Measurements from ENCODE around the gene TCAIM. TPM values are rescaled to one million over a fixed set of nuclear protein-coding genes. Genes with fewer than 3 reads are reported as not detected.

TCAIM gene
- total RNA-seq, 1 experiment from 2014 or later, result 18.4 TPM

DNA sequence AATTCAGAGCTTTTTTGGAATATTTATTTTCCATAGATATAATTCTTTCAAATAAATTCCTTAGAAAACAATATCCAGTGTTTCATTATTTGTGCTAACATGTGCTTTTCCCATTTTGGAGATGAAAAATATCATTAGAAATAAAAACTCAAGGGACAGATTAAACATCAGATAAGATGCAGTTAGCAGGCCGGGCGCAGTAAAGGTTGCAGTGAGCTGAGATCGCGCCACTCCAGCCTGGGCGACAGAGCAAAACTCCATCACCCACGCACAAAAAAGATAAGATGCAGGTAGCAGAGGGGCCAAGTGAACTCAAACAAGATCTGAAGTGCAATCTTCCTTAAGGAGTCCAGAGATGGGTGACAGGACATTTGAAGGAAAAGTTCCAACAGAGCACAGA lies 90.9 kb downstream of the TCAIM start:
- no peak overlapping the region for H2AFZ ChIP-seq (ENCODE audit: low read depth, low read length, poor library complexity, severe bottlenecking)
- intact Hi-C loops (cut with micrococcal nuclease), result no loop called here
- no peak overlapping the region for H3K27ac ChIP-seq (ENCODE audit: low read depth, low read length)
- ATAC-seq (no peak), DNase-seq (ENCODE audit: low read depth, low spot score) (no peak)
- no peaks in the 10 kb centered on the region for H3K36me3 ChIP-seq (ENCODE audit: control insufficient read depth in 1 of 2, insufficient read depth in 2 of 2, low read length in 2 of 2)
- no peaks in the 10 kb centered on the region; the same call in 1 of the 2 replicates for H4K20me1 ChIP-seq (ENCODE audit: insufficient read depth)
- ChIA-PET CTCF (no interaction called here), POLR2A (no interaction called here), RAD21 (ENCODE audit: low non-redundant PET in 1 of 2, low total read pairs in 2 of 2, uncharacterized antibody in 2 of 2, unreplicated experiment in 2 of 2) (no interaction called here)
- no peak overlapping the region for H3K4me2 ChIP-seq (ENCODE audit: low read length)
- H3K9me2 ChIP-seq (ENCODE audit: insufficient read depth), result no peaks in the 10 kb centered on the region
- no peak for TF ChIP-seq RAD21 (IDR thresholded peaks at IDR 0.05; ENCODE audit: low read depth)
- TF ChIP-seq, protein P1, sequence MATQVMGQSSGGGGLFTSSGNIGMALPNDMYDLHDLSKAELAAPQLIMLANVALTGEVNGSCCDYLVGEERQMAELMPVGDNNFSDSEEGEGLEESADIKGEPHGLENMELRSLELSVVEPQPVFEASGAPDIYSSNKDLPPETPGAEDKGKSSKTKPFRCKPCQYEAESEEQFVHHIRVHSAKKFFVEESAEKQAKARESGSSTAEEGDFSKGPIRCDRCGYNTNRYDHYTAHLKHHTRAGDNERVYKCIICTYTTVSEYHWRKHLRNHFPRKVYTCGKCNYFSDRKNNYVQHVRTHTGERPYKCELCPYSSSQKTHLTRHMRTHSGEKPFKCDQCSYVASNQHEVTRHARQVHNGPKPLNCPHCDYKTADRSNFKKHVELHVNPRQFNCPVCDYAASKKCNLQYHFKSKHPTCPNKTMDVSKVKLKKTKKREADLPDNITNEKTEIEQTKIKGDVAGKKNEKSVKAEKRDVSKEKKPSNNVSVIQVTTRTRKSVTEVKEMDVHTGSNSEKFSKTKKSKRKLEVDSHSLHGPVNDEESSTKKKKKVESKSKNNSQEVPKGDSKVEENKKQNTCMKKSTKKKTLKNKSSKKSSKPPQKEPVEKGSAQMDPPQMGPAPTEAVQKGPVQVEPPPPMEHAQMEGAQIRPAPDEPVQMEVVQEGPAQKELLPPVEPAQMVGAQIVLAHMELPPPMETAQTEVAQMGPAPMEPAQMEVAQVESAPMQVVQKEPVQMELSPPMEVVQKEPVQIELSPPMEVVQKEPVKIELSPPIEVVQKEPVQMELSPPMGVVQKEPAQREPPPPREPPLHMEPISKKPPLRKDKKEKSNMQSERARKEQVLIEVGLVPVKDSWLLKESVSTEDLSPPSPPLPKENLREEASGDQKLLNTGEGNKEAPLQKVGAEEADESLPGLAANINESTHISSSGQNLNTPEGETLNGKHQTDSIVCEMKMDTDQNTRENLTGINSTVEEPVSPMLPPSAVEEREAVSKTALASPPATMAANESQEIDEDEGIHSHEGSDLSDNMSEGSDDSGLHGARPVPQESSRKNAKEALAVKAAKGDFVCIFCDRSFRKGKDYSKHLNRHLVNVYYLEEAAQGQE (IDR thresholded peaks at IDR 0.05; ENCODE audit: low read depth), result no peak
- no peak for TF ChIP-seq ZNF274 (IDR thresholded peaks at IDR 0.05; ENCODE audit: low read depth, low read length)
- H3K9me3 ChIP-seq (ENCODE audit: control insufficient read depth in 1 of 2, insufficient read depth in 1 of 2, low read depth in 1 of 2, low read length in 2 of 2), result no peaks in the 10 kb centered on the region
- H3K27me3 ChIP-seq (ENCODE audit: insufficient read depth, low read length), result no peaks in the 10 kb centered on the region
- no peaks in the 10 kb centered on the region for H3K79me2 ChIP-seq (ENCODE audit: insufficient read depth, low read length)
- no peak overlapping the region for H3K9ac ChIP-seq (ENCODE audit: low read length)
- no peaks in the 10 kb centered on the region for H3K4me1 ChIP-seq (ENCODE audit: control insufficient read depth in 1 of 2, insufficient read depth in 2 of 2, low read length in 2 of 2)
- H3K4me3 ChIP-seq (replicated peaks in 1 of 2; ENCODE audit: low read depth in 1 of 2, low read length in 2 of 2), result no peak overlapping the region
- BruUV-seq (replicated peaks), result no TSS peak

DNA sequence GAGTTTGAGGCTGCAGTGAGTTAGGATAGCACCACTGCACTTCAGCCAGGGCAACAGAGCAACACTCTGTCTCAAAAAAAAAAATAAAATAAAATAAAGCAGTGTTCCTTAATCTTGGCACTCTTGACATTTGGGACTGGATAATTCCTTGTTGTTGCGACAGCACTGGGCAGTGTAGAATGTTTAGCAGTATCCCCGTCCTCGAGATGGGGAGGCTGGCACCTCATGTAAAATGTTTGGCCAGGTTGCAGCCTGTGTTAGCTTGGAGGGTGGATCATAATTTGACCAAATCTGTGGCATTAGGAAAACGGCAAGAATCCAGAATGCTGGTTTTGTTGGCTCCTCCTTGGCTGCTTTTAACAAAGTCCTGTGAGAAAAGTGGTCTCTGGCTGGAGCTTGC lies 91.9 kb downstream of the TCAIM start:
- no peak overlapping the region for H3K4me2 ChIP-seq (ENCODE audit: low read length)
- ATAC-seq (no peak), DNase-seq (ENCODE audit: low read depth, low spot score) (no peak)
- no peaks in the 10 kb centered on the region for H3K4me1 ChIP-seq (ENCODE audit: control insufficient read depth in 1 of 2, insufficient read depth in 2 of 2, low read length in 2 of 2)
- RAD21 ChIA-PET (ENCODE audit: low non-redundant PET in 1 of 2, low total read pairs in 2 of 2, uncharacterized antibody in 2 of 2, unreplicated experiment in 2 of 2), result no interaction called here
- no peak overlapping the region for H3K4me3 ChIP-seq (replicated peaks in 1 of 2; ENCODE audit: low read depth in 1 of 2, low read length in 2 of 2)
- no peaks in the 10 kb centered on the region; the same call in 1 of the 2 replicates for H4K20me1 ChIP-seq (ENCODE audit: insufficient read depth)
- H3K27ac ChIP-seq (ENCODE audit: low read depth, low read length), result no peak overlapping the region
- intact Hi-C loops (cut with micrococcal nuclease), result no loop called here
- CTCF ChIA-PET, result no interaction called here
- no peaks in the 10 kb centered on the region for H3K79me2 ChIP-seq (ENCODE audit: insufficient read depth, low read length)
- H2AFZ ChIP-seq (ENCODE audit: low read depth, low read length, poor library complexity, severe bottlenecking), result no peak overlapping the region
- POLR2A ChIA-PET, result no interaction called here
- H3K9me2 ChIP-seq (ENCODE audit: insufficient read depth), result no peaks in the 10 kb centered on the region
- no peaks in the 10 kb centered on the region for H3K36me3 ChIP-seq (ENCODE audit: control insufficient read depth in 1 of 2, insufficient read depth in 2 of 2, low read length in 2 of 2)
- H3K27me3 ChIP-seq (ENCODE audit: insufficient read depth, low read length), result no peaks in the 10 kb centered on the region
- H3K9ac ChIP-seq (ENCODE audit: low read length), result no peak overlapping the region
- no TSS peak for BruUV-seq (replicated peaks)
- no peaks in the 10 kb centered on the region for H3K9me3 ChIP-seq (ENCODE audit: control insufficient read depth in 1 of 2, insufficient read depth in 1 of 2, low read depth in 1 of 2, low read length in 2 of 2)
- no peak for TF ChIP-seq SP1 (IDR thresholded peaks at IDR 0.05; ENCODE audit: low read depth)
- no peak for TF ChIP-seq EZH2 (IDR thresholded peaks at IDR 0.05)
- no peak for TF ChIP-seq SIN3A (IDR thresholded peaks at IDR 0.05; ENCODE audit: low read depth)
- no peak for TF ChIP-seq ZFX (IDR thresholded peaks at IDR 0.05)
- no peak for TF ChIP-seq CBX3 (IDR thresholded peaks at IDR 0.05; ENCODE audit: low read depth)
- no peak for TF ChIP-seq POLR2AphosphoS5 (IDR thresholded peaks at IDR 0.05; ENCODE audit: low read depth, low read length)
- TF ChIP-seq, protein P2, sequence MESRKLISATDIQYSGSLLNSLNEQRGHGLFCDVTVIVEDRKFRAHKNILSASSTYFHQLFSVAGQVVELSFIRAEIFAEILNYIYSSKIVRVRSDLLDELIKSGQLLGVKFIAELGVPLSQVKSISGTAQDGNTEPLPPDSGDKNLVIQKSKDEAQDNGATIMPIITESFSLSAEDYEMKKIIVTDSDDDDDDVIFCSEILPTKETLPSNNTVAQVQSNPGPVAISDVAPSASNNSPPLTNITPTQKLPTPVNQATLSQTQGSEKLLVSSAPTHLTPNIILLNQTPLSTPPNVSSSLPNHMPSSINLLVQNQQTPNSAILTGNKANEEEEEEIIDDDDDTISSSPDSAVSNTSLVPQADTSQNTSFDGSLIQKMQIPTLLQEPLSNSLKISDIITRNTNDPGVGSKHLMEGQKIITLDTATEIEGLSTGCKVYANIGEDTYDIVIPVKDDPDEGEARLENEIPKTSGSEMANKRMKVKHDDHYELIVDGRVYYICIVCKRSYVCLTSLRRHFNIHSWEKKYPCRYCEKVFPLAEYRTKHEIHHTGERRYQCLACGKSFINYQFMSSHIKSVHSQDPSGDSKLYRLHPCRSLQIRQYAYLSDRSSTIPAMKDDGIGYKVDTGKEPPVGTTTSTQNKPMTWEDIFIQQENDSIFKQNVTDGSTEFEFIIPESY (IDR thresholded peaks at IDR 0.05; ENCODE audit: extremely low read depth, insufficient replicate concordance, low read length), result no peak
- TF ChIP-seq SRF (IDR thresholded peaks at IDR 0.05; ENCODE audit: low read depth), result no peak
- TF ChIP-seq JUND (IDR thresholded peaks at IDR 0.05), result no peak
- TF ChIP-seq, protein P3, sequence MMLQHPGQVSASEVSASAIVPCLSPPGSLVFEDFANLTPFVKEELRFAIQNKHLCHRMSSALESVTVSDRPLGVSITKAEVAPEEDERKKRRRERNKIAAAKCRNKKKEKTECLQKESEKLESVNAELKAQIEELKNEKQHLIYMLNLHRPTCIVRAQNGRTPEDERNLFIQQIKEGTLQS (IDR thresholded peaks at IDR 0.05), result no peak
- no peak for TF ChIP-seq RAD21 (IDR thresholded peaks at IDR 0.05; ENCODE audit: low read depth)
- TF ChIP-seq POLR2A (IDR thresholded peaks at IDR 0.05; ENCODE audit: borderline replicate concordance, extremely low read depth, insufficient read depth, insufficient read length), result no peak
- no peak for TF ChIP-seq CEBPB (IDR thresholded peaks at IDR 0.05; ENCODE audit: low read depth)

Data from HCT116 (cell line).